HG02759 (cell line): ENCODE results near the gene CLCF1.
"Not testable (repeated sequence)": the region's sequence is repeated elsewhere in the genome, so short reads cannot be mapped to it uniquely, and the experiment has no call there.

Source experiments
- ATAC-seq: cut with Tn5 transposase; IDR thresholded peaks from one replicate; pipeline ENCODE4 v1.9.1; 2021; ENCODE audit warnings: mild to moderate bottlenecking, moderate library complexity; ENCODE audit not compliant: unreplicated experiment

Gene CLCF1

DNA sequence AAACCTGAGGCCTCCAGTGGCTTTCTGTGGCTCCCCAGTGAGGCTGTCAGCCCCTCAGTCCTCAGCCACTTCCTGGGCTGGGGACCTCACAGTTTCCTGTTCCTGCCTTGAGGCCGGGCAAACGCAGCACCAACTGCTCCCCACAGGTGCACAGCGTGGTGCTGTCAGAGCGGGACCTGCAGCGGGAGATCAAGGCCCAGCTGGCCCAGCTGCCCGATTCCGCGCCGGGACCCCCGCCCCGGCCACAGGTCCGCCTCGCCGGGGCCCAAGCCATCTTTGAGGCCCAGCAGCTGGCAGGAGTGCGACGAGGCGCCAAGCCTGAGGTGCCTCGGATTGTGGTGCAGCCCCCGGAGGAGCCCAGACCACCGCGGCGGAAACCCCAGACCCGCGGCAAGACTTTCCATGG, 35.9 kb upstream of the CLCF1 start:
- peak; percentile 68 for ATAC-seq

DNA sequence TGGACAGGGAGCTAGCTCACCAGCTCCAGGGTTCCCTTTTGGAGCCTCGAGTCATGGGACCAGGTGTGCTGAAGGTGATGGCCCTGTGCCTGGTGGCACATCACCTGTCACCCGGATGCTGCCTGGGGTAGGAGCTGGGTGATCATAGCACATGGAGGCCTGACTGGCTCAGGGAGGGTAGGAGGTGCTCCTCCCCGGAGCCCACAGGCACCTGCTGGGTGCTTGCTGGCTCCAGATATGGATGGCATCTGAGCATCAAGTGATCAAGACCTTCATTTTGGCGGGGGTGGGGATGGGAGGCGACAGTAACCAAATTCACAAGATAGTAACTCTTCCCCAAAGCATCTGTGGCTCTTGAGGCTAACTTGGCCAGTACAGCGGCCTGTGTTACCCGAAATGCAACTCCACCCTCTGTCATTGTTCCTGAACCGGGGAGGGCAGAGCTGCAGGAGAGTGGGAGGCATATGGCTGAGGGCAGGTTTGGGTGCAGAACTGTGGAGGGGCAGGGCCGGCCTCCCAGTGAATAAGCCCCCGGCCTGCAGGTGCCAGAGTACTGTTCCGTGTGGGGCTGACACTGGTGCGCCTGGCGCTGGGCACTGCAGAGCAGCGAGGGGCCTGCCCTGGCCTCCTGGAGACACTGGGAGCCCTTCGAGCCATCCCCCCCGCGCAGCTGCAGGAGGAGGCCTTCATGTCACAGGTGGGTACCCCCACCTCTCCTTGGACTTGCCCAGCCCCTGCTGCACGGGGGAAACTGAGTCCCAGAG, 35.2 kb upstream of the CLCF1 start:
- ATAC-seq, result no peak

DNA sequence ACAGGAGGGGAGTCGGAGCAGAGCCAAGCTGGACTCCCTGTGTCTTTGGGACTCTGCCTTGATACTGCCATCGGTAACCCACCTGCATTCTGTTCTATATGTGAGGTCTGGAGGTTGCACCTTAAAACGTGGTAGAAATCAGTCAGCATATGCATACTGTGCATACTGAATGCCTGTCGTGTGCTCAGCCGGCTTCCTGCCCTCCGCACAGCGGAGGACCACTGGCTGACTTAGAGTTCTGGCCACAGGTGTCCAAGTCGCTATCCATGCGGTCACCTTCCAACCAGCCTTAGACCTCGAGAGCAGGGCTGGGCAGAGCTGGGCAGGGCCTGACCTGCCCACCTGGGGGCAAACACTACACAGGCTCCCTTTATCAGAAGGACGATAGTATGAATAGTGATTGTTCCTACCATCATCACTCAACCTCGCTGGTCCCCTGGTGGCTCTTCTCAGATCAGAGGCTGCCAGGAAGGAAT, 34.3 kb upstream of the CLCF1 start:
- no peak for ATAC-seq

DNA sequence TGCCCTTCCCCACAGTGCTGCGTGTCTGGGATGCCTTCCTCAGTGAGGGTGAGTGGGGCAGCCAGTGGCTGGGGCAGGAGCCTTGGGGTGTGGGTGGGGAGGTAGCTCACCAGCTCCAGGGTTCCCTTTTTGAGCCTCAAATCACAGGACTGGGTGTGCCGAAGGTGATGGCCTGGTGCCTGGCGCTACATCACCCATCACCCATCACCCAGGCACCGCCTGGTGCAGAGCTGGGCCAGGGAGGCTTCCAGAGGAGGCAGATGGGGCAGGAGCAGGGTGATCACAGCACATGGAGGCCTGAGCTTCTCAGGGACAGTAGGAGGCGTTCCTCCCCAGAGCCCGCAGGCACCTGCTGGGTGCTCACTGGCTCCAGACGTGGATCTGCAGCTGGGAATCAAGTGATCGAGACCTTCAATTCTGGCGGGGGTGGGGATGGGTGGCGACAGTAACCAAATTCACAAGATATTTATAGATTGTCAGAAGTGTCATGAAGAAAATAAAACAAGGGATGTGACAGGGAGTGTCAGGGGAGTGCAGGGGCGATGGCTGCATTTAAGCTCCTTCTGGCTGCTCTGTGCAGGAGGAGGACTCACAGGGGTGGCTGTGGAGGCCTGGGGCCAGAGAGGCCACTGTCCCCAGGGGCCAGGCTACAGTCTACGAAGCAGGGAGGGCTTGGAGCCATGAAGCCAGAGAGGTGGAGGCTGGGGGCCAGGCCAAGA, 33.7 kb upstream of the CLCF1 start:
- no peak for ATAC-seq

DNA sequence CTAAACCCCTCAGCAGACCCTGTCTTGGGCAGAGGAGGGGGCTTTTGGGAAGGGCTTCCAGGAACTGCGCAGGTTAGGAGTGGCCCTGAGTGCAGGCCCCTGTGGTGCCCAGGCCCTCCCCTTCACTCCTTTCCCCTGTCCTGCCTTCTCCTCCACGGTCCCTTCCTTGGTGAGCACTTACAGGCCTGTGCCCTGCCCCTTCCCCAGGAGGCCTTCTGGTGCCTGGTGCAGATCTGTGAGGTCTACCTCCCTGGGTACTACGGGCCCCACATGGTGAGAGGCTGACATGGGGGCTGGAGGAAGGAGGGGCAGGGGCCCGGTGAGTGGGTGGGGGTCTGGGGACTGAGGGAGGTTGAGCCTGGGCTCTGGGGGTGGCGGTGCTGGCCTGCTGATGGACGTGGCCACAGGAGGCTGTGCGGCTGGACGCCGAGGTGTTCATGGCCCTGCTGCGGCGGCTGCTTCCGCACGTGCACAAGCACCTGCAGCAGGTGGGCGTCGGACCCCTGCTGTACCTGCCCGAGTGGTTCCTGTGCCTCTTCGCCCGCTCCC, 33.1 kb upstream of the CLCF1 start:
- no peak for ATAC-seq

DNA sequence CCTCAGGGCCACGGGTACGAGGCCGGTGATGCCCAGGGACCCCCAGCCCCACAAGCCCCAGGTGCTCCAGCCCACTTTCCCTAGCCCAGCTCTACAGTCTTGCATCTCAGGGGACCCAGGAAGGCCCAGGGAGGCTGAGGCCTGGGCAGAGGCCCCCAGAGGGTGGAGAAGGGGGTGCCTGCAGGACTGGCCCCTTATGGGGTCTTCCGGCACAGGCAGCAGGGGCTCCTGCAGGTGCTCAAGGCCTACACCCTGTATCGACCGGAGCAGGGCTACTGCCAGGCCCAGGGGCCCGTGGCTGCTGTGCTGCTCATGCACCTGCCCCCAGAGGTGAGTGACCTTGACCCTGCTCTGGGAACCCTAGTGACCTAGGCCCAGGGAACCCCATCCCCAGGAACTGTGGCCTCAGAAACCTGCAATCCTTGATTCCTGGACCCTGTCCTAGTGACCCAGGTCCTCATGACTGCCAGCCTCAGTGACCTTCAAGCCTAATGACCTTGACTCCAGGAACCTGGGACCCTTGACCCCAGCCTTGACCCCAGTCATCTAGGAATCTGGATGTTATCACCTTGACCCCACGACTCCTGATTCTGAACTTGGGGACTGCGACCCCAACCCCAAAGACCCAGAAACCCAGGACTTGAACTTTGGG, 32.4 kb upstream of the CLCF1 start:
- no peak for ATAC-seq

DNA sequence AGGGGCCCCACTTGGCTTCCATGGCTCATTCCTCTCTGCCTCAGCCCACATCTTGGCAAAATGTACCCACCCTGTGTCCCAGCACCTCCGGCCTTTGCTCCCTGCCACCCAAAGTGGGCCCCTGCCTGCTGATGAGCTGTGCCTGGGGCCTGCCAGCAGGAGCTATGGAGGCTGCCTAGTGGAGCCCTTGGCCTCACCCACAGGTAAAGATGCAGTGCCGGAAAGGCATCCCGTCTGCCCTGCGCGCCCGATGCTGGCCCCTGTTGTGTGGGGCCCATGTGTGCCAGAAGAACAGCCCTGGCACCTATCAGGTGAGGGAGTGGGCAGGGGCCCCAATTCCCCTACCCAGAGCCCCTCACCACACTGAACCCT, 31.8 kb upstream of the CLCF1 start:
- no peak for ATAC-seq

DNA sequence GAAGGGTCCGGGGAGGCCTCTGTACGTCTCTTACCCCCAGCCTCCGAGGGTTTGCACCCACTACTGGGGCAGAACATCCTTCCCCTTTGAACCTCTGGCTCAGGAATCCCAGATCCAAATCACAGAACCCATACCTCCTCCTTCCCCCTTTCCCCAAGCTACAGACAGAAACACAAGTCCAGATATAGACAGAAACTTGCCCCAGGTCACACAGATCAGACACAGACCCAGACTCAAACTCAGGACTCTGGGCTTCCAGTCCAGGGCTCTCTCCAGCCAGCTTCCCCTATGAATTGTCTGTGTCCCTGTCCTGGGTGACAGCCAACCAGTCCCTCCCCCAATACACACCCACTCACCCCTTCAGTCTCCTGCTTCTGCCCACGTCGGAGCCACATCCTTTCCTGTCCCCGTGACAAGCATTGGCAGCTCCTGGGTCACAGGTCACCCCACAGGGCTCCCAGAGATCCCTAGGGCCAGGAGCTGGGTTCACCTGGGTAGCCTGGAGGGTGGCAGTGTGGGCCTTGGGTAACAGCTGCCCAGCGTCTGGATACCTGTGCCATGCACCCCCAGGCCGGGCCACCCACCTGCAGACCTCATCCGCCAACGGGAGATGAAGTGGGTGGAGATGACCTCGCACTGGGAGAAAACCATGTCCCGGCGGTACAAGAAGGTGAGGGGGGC, 31.3 kb upstream of the CLCF1 start:
- no peak for ATAC-seq

DNA sequence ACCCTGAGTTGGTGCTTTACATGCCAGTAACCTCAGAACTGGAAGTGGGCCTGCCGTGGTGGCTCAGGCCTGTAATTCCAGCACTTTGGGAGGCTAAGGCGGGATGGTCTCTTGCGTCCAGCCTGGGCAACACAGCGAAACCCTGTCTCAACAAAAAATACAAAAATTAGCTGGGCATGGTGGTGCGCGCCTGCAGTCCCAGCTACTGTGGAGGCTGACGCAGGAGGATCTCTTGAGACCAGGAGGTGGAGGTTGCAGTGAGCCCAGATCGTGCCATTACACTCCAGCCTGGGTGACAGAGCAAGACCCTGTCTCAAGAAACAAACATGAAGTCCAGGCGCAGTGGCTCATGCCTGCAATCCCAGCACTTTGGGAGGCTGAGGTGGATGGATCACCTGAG, 29.7 kb upstream of the CLCF1 start:
- ATAC-seq, result not testable (repeated sequence)

DNA sequence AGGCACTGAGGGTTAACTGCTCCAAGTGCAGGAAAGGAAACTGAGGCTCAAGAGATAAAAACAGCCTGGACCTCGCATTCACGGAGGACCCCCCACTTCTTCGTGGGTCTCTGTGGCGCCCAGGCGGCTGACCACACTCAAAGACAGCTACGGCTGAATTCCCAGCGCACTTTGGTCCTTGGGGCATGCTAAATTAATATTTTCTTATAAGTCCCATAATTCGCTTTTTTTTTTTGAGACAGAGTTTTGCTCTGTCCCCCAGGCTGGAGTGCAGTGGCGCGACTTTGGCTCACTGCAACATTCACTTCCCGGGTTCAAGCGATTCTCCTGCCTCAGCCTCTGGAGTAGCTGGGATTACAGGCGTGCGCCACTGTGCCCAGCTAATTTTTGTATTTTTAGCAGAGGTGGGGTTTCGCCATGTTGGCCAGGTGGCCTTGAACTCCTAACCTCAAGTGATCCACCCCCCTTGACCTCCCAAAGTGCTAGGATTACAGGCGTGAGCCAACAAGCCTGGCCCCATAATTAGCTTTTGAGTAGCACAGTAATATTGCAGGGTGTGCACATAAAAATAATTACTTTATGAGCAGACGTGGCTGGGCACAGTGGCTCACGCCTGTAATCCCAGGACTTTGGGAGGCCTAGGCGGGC, 28.9 kb upstream of the CLCF1 start:
- not testable (repeated sequence) for ATAC-seq

DNA sequence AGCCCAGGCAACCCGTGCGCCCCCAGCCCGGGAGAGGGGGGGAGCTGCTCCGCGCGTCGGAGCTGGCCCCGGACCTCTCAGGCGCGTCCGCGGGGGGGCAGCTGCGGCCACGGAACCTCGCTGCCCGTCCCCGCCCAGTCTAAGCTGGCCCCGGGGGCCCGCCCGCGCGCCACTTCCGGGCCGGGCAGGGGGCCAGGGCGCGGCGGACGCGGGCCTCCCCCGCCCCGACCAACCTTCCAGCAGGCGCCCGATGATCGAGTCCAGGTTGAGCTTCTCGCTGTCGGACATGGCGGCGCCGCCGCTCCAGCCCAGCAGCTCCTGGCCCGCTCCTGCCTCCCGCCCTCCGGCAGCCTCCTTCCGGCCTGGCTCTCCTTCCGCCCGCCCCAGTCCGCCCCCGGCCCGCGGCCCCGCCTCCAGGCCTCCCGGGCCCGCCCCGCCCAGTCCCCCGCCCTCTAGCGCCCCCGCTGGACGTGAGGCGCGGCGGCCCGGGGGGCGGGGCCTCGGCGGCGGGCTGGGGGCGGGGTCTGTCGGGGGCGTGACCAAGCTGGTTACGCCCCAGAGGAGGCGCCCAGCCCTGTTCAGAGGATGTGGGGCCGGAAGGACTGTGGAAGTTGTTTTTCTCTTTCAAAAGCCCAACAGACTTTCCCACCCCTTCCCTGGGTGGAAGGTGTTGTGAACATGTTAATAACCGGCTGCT, 28.2 kb upstream of the CLCF1 start, which contains the start of gene PPP1CA:
Gene PPP1CA (minus strand): TSS at position 364 of the 697 bp plus-strand sequence. CDS start 76 bp downstream, at position 288.
- peak; percentile 76 for ATAC-seq

DNA sequence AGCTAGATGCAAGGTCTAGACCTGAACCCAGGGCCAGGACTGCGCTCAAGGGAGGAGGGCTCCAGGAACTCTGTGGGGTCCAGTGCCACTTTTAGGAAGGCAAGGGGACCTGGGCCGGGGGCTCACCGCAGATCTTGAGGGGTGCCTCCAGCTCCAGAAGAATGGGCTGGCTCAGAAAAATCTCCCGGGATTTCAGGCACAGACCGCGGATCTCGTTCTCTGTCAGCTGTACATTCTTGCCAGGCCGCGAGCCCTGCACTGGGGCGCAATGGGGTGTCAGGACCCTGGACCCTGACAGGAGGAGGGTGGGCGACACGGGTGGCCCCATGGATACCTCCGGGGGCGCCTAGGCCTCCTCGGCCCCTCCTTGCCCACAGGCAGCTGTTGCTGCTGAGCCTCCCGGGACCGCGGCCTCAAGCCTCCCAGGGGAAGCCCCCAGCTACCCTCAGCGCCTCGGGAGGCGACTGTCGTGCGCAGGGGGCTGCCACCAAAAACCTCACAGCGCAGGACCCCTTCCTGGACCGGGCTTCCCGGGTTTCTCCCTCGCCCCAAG, 27.6 kb upstream of the CLCF1 start:
- ATAC-seq, result peak; percentile 10

DNA sequence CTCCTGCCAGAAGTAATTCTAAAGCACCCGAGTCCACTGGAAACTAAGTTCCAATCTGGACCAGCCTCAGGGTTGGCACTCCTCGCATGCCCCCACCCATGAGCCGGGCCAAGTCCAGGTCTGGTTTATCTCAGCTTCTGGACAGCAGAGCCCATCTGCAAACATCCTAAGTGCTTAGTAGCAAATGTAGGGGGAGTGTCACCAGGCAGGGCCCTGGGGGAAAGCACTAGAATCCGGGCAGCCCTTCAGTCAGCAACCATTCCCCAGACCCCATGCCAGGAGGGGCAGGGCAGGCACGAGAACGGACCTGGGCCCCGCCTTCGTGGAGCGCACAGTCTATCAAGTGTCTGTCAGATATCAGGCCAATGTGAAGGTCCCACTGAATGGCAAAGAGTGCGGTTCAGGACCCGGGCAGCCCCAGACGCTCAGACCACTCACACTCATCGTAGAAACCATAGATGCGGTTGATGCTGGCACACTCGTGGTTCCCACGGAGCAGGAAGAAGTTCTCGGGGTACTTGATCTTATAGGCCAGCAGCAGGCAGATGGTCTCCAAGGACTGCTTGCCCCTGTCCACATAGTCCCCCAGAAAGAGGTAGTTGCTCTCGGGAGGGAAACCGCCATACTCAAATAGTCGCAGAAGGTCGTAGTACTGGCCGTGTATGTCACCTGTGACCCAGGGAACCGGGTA, 27.0 kb upstream of the CLCF1 start:
- no peak for ATAC-seq

DNA sequence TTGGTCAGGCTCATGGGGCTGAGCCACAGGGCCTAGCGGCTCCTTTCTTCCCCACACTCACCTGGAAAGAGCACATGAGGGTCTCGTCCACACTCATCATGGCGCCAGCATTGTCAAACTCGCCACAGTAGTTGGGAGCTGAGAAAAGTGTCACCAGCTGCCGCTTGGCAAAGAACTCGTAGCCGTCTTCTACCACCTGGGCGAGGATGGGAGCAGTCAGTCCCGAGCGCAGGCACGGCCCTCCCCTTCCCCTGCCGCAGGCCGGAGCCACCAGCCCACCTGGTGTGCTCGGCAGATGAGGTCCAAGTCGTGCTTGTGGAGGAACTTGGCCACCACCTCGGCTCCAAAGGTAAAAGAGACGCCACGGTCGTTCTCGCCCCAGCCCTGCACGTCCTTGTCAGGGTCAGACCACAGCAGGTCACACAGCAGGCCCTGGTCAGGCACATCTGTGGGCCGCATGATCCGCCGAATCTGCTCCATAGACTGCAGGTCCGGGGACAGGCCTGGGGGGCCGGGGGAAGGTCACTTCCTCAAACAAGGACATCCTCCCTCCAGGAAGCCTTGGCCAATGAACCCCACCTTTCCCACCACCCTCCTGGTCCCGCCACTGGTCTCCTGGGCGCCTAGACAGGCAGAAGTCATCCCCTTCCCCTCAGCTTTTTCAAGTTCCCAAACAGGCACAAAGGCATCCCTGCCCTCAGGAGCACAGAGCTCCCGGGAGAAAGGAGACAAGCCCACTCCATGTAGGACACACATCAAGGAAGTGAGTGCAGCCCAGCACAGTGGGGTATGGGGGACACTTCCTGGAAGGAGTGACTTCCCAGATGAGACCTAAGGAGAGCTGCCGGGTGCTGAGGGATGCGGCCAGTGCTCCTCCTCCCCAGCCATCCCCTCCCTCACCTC, 25.5 kb upstream of the CLCF1 start:
- ATAC-seq, result no peak

DNA sequence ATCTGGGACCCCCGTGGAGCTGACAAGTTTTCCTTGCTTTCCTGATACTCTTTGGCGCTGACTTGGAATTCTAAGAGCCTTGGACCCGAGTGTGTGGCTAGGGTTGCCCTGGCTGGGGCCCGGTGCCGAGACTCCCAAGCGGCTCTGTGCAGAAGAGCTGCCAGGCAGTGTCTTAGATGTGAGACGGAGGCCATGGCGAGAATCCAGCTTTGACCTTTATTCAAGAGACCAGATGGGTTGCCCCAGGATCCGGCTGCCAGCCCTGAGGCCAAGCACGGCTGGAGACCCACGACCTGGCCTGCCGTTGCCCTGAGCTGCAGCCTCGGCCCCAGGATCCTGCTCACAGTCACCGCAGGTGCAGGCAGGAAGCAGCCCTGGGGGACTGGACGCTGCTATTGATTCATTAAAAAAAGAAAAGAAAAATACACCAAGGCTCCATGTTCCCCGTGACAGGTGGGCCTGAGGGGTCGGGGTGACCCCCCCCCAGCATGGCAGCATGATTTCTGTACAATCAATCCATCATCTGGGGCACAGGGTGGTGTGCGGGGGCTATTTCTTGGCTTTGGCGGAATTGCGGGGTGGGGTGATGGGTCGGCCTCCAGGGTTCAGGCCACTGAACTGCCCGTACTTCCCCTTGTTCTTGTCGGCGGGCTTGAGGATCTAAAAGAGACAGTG, 24.7 kb upstream of the CLCF1 start:
- no peak for ATAC-seq

DNA sequence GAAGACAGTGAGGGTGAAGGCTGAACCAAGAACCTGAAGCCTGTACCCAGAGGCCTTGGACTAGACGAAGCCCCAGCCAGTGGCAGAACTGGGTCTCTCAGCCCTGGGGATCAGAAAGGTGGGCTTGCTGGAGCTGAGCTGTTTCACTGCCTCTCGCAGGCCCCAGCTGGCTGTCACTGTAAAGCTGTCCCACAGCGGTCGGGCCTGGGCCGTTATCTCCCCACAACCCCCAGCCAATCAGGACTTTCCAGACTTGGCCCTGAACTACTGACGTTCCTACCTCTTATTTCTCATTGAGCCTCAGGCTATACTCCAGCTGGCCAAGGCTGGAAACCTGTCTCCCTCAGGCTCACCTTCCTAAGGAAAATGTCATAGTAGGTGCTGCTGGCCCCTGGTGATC, 24.1 kb upstream of the CLCF1 start:
- ATAC-seq, result no peak
